Ishikawa (cell line): ENCODE measurements around the gene WDR86.

ENCODE experiments used
- CEBPB ChIP-seq: IDR thresholded peaks from 2 replicates; pipeline ENCODE4 v1.6.1; 2012
- CREB1 ChIP-seq: IDR thresholded peaks from 2 replicates; pipeline ENCODE4 v1.6.1; 2012; ENCODE audit warnings: low read depth
- EGR1 ChIP-seq: IDR thresholded peaks from 2 replicates; pipeline ENCODE4 v1.6.1; 2012
- FOXM1 ChIP-seq: IDR thresholded peaks from 2 replicates; pipeline ENCODE4 v1.6.1; 2012; ENCODE audit warnings: low read depth, borderline replicate concordance
- RAD21 ChIP-seq: IDR thresholded peaks from 2 replicates; pipeline ENCODE4 v1.6.1; 2012; ENCODE audit warnings: low read depth
- REST ChIP-seq: IDR thresholded peaks from 2 replicates; pipeline ENCODE4 v1.6.1; 2012; ENCODE audit warnings: low read depth, mild to moderate bottlenecking
- TAF1 ChIP-seq: IDR thresholded peaks from 2 replicates; pipeline ENCODE4 v1.6.1; 2012; ENCODE audit warnings: low read depth, mild to moderate bottlenecking
- TCF12 ChIP-seq: IDR thresholded peaks from 2 replicates; pipeline ENCODE4 v1.6.1; 2012; ENCODE audit warnings: low read depth
- TEAD4 ChIP-seq: IDR thresholded peaks from 2 replicates; pipeline ENCODE4 v1.6.1; 2012
- YY1 ChIP-seq: IDR thresholded peaks from 2 replicates; pipeline ENCODE4 v1.6.1; 2012; ENCODE audit warnings: low read depth
- ZBTB7A ChIP-seq: IDR thresholded peaks from 2 replicates; pipeline ENCODE4 v1.6.1; 2012; ENCODE audit warnings: low read depth
- TF ChIP-seq, protein P1 (sequence below): IDR thresholded peaks from 2 replicates; pipeline ENCODE4 v1.6.1; 2012

DNA sequence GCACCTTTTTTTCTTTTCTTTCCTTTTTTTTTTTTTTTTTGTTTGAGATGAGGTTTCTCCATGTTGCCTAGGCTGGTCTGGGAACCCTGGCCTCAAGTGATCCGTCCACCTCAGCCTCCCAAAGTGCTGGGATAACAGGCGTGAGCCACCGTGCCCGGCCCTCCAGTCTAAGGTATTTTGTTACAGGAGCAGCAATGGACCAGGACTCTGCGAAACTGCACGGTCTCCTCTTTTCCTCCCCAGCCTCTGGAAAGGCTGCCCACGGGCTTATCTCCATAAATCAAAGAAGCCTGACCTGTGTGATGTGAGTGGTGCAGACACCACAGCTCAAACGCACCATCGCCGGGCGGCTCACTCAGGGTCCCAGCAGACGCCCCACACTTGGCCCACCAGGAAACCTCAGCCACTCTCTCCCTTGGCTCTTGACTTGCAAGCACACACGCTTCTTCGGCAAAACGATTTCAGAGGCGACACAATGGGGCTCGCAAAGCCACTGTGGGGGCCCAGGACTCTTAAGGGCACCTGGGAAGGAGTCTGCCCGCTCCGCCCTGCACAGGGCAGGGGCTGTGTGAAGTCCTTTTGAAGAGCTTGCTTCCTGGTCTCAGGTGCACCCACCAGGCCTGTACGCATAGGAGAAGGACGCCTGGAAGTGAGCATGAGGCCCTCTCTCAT, 20.6 kb downstream of the WDR86 start:
- TF ChIP-seq, protein P1, sequence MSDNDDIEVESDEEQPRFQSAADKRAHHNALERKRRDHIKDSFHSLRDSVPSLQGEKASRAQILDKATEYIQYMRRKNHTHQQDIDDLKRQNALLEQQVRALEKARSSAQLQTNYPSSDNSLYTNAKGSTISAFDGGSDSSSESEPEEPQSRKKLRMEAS: no peak
- TF ChIP-seq TAF1 (no peak), FOXM1 (no peak), RAD21 (no peak), YY1 (no peak), TEAD4 (no peak), REST (no peak), ZBTB7A (no peak), EGR1 (no peak), TCF12 (no peak), CREB1 (no peak), CEBPB (no peak)
